ENCODE data around the gene STAT1.

Gene STAT1

GRCh38 chr2:191013932-191014652 lies at the start of gene STAT1:
Gene STAT1, minus strand, starts transcription at chr2:191014171. Its CDS starts 4,168 bp downstream, at chr2:191010003.
- DNase-seq = peak; percentile 44

DNA sequence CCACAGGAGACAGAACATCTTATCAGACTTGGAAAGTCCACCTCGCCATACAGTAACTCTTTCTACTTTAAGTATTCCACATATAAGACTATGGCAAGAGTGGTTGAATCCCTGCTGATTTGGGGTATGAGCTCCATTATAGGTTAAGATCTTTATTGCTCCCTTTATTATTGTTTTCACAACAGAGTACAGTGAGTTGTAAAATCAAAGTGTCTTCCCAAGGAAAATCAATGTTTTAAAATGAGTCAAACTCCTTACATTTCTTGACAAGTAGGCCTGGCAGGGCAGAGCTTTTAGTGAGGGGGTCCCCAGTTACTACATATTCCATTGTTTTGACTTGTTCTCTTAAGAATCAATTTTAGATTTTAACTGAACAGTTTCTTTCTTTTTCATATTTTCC lies 49.6 kb upstream of the STAT1 start:
- DNase-seq = no peak

DNA sequence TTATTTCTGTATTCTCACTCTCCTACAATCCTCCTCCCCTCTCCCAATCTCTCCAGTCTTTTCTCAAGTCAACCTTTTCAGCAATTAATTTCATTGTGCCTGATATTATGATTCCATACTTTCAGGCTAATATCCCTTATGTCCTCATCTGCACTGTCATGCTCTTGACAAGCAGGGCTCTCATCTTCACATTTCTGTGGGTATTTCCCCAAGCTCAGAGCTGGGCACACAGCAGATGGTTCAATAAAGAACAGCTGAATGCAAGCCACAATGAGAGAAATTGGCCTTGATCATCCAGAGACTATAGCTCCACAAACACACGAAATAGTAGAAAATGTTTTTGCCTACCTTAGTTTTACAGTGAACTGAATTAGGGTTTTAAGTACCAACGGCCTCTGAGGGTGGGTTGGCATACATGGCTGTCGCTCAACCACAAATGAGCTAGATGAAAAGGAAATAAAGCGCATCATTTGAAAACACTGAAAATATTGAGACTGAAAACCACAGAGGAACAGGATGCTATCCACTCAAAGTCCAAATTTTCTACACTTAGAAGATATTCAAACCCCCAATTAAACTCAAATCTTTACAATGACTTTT lies 47.5 kb upstream of the STAT1 start:
- DNase-seq = no peak

- DNase-seq = no peak
Observed at GRCh38 chr2:191059308-191059707, 45.3 kb upstream of the STAT1 start.

- DNase-seq = no peak
Observed at GRCh38 chr2:191056228-191056627, 42.3 kb upstream of the STAT1 start.

- no peak for DNase-seq
Observed at GRCh38 chr2:191053256-191053655, 39.3 kb upstream of the STAT1 start.

- DNase-seq = no peak
Observed at GRCh38 chr2:191051825-191052778, 38.1 kb upstream of the STAT1 start.

- DNase-seq = no peak
Observed at GRCh38 chr2:191051177-191051576, 37.2 kb upstream of the STAT1 start.

DNA sequence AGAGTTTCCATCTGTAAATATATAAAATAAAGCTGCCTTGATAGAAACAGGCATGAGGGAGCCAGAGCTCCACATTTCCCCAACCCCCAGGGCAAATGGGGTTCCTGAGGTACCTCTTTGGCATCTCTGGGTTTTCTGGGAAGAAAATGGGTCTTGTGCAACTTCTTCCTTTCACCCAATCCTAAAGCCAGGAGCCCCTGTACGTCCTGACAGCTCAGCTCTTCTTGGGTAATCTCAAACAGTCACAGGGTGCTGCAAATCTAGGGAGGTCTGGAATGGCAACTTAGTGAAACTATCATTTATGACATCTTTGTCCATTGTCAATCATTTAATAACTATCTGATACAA lies 36.6 kb upstream of the STAT1 start:
- no peak for DNase-seq

GRCh38 chr2:191049728-191050639 lies 36.0 kb upstream of the STAT1 start:
- DNase-seq = no peak

DNA sequence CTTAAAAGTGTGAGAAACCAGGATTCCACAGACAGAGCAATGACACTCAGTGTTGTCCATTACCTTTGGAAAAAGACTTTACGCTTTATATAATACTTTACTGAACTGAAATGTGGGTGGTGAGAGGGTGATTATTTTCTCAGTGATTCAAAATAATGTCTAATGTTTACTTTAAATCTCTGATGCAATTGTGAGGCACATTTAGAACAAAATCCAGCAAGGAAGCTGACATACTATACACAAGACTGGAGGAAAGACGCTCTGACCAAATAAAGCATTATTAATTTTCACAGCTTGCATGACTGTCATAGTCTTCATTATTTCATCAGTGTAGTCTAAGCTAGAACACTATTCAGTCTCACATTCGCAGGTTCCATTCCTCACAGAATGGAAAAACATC lies 34.1 kb upstream of the STAT1 start:
- no peak for DNase-seq

GRCh38 chr2:191045141-191045540 lies 31.2 kb upstream of the STAT1 start:
- no peak for DNase-seq

DNA sequence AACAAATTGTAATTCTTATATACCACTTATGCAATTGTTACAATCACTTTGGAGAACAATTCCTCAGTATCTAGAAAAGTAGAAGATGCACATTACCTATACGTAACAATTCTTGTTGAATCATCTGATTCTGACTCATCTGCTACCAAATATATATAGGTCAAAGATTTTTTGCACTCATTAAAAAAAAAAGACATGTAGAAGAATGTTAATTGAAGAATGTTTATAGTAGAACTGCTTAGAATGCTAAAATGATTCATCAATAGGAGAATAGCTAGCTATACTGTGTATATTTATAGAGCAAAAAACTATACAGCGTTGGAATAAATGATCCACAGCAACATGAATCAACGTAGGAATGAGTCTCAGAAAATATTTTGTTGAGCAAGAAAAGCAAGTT lies 29.5 kb upstream of the STAT1 start:
- no peak for DNase-seq

DNA sequence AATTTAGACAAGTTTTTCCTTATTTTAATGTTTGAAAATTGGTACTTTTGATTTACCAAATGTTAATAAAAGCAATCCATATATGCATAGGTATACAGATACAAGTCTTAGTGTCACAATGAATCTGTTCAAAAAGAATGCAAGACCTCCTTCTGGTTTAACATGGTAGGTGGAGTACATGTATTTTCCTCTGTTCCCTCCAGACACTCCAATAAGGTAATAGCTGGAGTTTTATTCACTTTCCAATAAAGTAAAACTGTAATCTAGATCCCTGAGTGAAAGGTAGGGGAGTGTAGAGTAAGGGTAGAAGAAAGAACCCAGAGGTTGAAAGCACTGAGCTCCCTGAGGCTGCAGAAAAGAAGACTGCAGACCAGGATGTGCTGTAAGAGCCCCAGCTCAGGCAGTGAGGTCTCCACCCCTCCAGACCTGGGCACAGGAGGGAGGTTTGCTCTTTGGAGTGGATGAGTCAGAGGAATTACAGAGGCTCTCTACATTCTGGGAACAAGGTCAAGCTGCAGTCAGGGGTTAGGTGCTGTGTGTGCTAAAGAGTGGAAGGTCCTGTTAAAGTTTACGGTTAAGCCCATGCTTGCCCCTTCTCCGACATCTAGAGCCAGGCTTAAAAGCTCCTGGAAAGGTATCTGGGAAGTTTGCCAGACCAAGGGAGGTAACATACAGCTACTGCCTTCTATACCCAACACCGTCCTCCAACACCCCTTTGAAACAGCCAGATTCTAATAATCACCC lies 27.6 kb upstream of the STAT1 start:
- no peak for DNase-seq

- DNase-seq = no peak
Observed at GRCh38 chr2:191039616-191040015, 25.6 kb upstream of the STAT1 start.

DNA sequence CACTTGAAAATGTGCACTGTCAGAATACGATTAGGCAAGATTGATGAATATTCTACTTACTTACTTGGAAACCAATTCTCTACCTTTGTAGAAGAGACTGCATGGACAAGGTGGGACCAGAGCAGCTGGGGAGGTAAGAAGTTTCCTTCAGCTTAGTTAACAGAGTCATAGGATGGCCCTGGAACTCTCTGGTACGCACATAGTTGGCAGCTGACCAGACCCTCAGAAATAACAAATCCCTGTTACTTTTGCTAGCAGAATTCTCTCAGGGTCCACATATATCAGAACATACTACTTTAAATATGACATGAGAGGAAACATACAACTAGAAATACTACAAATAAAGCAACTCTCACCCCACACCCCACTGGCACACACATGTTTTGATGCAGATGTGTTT lies 24.8 kb upstream of the STAT1 start:
- no peak for DNase-seq

DNA sequence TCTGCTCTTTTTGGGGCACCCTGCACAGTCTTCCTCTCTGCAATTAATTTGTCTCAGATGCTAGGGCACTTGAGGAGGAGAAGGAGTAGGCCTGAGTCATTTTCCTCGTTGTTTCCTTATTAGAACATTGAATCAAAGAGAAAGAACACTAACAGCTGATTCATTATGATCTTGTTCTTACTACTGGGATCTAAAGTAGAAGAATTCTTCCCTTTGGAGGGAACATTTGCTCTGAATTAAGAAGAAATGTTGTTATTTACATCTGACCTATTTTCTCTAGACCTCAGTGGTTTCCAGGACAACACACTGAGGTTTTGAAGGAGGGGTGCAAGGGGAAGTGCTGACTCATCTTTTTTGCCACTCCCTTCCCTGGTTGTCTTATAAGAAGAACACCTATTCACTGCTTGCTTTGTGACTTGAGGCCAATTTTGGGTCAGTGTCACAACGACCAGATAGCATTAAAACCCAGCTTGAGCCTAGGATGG lies 24.3 kb upstream of the STAT1 start:
- no peak for DNase-seq

DNA sequence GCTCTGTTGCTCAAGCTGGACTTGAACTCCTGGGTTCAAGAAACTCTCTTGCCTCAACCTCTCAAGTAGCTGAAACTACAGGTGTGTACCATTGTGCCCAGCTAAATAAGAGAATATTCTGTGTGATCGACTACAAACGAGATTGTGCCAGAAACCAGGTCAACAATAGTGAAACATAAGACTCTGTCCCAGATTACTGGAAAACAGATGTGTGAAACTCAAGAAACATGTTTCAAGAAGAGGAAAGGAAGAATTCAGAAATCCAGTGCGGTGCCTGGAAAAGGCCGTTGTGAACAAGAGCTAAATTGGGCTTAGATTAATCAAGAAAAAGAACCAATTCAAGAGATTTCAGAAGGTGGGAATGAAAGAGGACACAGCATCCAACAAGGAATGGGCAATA lies 23.4 kb upstream of the STAT1 start:
- no peak for DNase-seq

DNA sequence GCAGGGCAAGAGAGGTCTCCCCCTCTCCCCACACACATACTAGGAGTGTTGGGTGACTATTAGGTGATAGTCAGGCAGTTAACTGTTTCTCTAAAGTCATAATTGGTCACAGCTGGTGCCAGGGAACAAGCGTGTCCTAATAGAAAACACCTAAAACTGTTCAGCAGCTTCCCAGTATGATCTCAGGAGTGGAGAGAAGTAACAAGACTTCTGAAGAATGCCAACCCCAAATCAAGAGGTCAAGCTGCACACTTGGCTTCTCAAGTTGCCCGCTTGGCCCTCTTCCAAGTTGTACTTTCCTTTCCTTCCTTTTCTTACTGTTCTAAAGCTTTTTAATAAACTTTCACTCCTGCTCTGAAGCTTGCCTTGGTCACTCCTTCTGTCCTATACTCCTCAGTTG lies 22.4 kb upstream of the STAT1 start:
- DNase-seq = no peak

GRCh38 chr2:191032588-191033429 lies 18.8 kb upstream of the STAT1 start:
- DNase-seq = no peak

- DNase-seq = no peak
Observed at GRCh38 chr2:191031256-191031655, 17.3 kb upstream of the STAT1 start.
